Calu3 (cell line): Measurements from ENCODE around the gene EMC8. TPM values are rescaled to one million over a fixed set of nuclear protein-coding genes. Genes with fewer than 3 reads are reported as not detected.

Source experiments
- BruUV-seq: library from RNA; stranded (reverse); fragments of 400-500 nt; replicated peaks from 2 replicates; lab custom pipeline; 2021; lab: Mats Ljungman, UMichigan
- CTCF ChIA-PET: fragments of 300-600 bp; sonication (Branson Sonifier 250); formaldehyde crosslinking; loops from one replicate; lab custom pipeline; 2022; ENCODE audit warnings: antibody characterized with exemption; lab: Charles Lee
- DNase-seq: peaks from one replicate; pipeline ENCODE4 v3.0.0; 2022
- H3K27ac Mint-ChIP-seq: one replicate; pipeline ENCODE4 v1.8.0; 2022; ENCODE audit warnings: mixed read lengths; ENCODE audit not compliant: unreplicated experiment
- H3K27me3 Mint-ChIP-seq: one replicate; pipeline ENCODE4 v1.8.0; 2022; ENCODE audit warnings: mixed read lengths; ENCODE audit not compliant: unreplicated experiment
- H3K36me3 Mint-ChIP-seq: one replicate; pipeline ENCODE4 v1.8.0; 2022; ENCODE audit warnings: mild to moderate bottlenecking, moderate library complexity, mixed read lengths; ENCODE audit not compliant: insufficient read depth, unreplicated experiment
- H3K4me1 Mint-ChIP-seq: one replicate; pipeline ENCODE4 v1.8.0; 2022; ENCODE audit warnings: mild to moderate bottlenecking, low read depth, mixed read lengths; ENCODE audit not compliant: unreplicated experiment
- H3K4me3 Mint-ChIP-seq: one replicate; pipeline ENCODE4 v1.8.0; 2022; ENCODE audit warnings: mild to moderate bottlenecking, low read depth, moderate library complexity, mixed read lengths; ENCODE audit not compliant: unreplicated experiment
- H3K9me3 Mint-ChIP-seq: one replicate; pipeline ENCODE4 v1.8.0; 2022; ENCODE audit warnings: low read depth, mixed read lengths; ENCODE audit not compliant: unreplicated experiment
- intact Hi-C: fragments of 100-400 bp; cut with micrococcal nuclease; formaldehyde crosslinking; loops from one replicate; pipeline ENCODE4 v1.10.0; 2022; ENCODE audit not compliant: unreplicated experiment
- total RNA-seq: library from RNA; stranded (reverse); gene quantifications from 2 replicates; pipeline ENCODE4 v1.2.3, GENCODE V29; 2022
- TF ChIP-seq, protein P1 (sequence below): fragments of 200-600 bp; IDR thresholded peaks from one replicate; pipeline ENCODE4 v1.8.0; 2022; ENCODE audit warnings: antibody characterized with exemption; ENCODE audit not compliant: unreplicated experiment

EMC8 gene
- total RNA-seq, 1 experiment from 2014 or later, result 62.7 TPM

DNA sequence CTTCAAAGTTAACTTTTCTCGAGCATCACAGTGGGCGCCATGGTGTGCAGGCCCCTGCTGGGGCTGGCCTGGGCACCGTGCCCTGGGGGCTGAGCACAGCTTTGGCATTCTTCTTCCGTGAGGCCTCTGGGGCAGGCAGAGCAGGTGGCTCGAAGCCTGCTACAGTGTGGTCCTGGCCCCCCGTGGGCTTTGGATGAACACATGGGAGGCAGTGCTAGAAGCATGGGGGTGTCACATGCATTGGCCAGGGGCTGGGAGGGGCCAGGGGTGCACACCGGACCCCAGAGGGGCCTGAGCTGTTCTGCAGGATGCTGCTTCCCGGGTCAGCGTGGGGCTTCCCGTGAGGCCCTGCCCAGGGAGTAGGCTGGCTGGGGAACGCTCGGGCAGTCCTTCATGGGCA is 36.4 kb downstream of the EMC8 start:
- DNase-seq, result no peak
- no peak overlapping the region for H3K4me3 Mint-ChIP-seq
- peaks cover 13% of the 10 kb centered on the region for H3K36me3 Mint-ChIP-seq

GRCh38 chr16:85761861-85762260 is 37.5 kb downstream of the EMC8 start:
- no peaks in the 10 kb centered on the region for H3K9me3 Mint-ChIP-seq
- TF ChIP-seq, protein P1, sequence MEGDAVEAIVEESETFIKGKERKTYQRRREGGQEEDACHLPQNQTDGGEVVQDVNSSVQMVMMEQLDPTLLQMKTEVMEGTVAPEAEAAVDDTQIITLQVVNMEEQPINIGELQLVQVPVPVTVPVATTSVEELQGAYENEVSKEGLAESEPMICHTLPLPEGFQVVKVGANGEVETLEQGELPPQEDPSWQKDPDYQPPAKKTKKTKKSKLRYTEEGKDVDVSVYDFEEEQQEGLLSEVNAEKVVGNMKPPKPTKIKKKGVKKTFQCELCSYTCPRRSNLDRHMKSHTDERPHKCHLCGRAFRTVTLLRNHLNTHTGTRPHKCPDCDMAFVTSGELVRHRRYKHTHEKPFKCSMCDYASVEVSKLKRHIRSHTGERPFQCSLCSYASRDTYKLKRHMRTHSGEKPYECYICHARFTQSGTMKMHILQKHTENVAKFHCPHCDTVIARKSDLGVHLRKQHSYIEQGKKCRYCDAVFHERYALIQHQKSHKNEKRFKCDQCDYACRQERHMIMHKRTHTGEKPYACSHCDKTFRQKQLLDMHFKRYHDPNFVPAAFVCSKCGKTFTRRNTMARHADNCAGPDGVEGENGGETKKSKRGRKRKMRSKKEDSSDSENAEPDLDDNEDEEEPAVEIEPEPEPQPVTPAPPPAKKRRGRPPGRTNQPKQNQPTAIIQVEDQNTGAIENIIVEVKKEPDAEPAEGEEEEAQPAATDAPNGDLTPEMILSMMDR, result no peak
- CTCF ChIA-PET, result no interaction called here
- H3K27me3 Mint-ChIP-seq, result peaks cover 78% of the 10 kb centered on the region
- intact Hi-C loops, result no loop called here
- DNase-seq, result no peak
- no peak overlapping the region for H3K4me3 Mint-ChIP-seq
- peaks cover 16% of the 10 kb centered on the region for H3K4me1 Mint-ChIP-seq
- no TSS peak for BruUV-seq
- H3K36me3 Mint-ChIP-seq, result peaks cover 7% of the 10 kb centered on the region
- no peak overlapping the region for H3K27ac Mint-ChIP-seq

More for the DNA sequence above, 36.4 kb downstream of the EMC8 start:
- peaks cover 78% of the 10 kb centered on the region for H3K27me3 Mint-ChIP-seq
- intact Hi-C loops, result no loop called here
- H3K9me3 Mint-ChIP-seq, result no peaks in the 10 kb centered on the region
- TF ChIP-seq, protein P1, result no peak
- no peak overlapping the region for H3K27ac Mint-ChIP-seq
- CTCF ChIA-PET, result no interaction called here
- peaks cover 20% of the 10 kb centered on the region for H3K4me1 Mint-ChIP-seq
- BruUV-seq, result no TSS peak

- no peak overlapping the region for H3K27ac Mint-ChIP-seq
Measured at GRCh38 chr16:85759631-85760419, 39.5 kb downstream of the EMC8 start.

DNA sequence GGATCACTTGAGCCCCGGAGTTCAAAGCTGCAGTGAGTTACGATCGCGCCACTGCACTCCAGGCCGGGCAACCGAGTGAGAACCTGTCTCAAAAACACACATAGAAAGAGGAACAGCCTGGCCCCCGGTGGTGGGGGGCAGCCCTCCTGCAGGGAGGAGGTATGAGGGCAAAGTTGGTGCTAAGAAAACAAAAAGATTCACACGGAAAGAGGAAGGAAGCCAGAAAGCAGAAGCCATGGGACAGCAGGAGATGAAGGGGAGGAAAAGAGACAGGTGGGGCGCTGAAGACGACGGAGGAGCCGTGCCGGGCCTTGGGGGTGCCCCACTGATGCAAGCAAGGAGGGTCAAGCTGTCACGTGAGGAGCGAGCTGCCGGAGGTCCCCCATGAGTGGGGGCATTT is 40.2 kb downstream of the EMC8 start:
- Mint-ChIP-seq H3K9me3 (no peaks in the 10 kb centered on the region), H3K36me3 (peaks cover 7% of the 10 kb centered on the region), H3K4me1 (peaks cover 18% of the 10 kb centered on the region), H3K4me3 (no peak overlapping the region), H3K27me3 (peaks cover 79% of the 10 kb centered on the region), H3K27ac (no peak overlapping the region)
- intact Hi-C loops, result loop anchor here (5.0 kb wide), 1 partner anchor 82 kb away; no protein-coding TSS in a partner anchor
- no TSS peak for BruUV-seq
- CTCF ChIA-PET, result interaction anchor here (1.3 kb wide), 1 partner anchor 40 kb away, joined by 7 read pairs; no protein-coding TSS in a partner anchor
- TF ChIP-seq, protein P1, result no peak
- no peak for DNase-seq

More at GRCh38 chr16:85759631-85760419, 39.5 kb downstream of the EMC8 start:
- DNase-seq, result peak; percentile 85
- peaks cover 7% of the 10 kb centered on the region for H3K36me3 Mint-ChIP-seq
- TF ChIP-seq, protein P1, result peak; percentile 87
- CTCF ChIA-PET, result interaction anchor here (0.8 to 1.0 kb wide), 4 partner anchors 8 to 506 kb away, joined by 3 to 4 read pairs (median 4); no protein-coding TSS in a partner anchor
- H3K4me3 Mint-ChIP-seq, result no peak overlapping the region
- peaks cover 18% of the 10 kb centered on the region for H3K4me1 Mint-ChIP-seq
- no TSS peak for BruUV-seq
- intact Hi-C loops, result loop anchor here (5.0 kb wide), 1 partner anchor 83 kb away; no protein-coding TSS in a partner anchor
- peaks cover 74% of the 10 kb centered on the region for H3K27me3 Mint-ChIP-seq
- no peaks in the 10 kb centered on the region for H3K9me3 Mint-ChIP-seq
